ENCODE data around the gene YJEFN3.

GRCh38 chr19:19540715-19541515 lies 12.2 kb downstream of the YJEFN3 start:
- TF ChIP-seq, protein P1, sequence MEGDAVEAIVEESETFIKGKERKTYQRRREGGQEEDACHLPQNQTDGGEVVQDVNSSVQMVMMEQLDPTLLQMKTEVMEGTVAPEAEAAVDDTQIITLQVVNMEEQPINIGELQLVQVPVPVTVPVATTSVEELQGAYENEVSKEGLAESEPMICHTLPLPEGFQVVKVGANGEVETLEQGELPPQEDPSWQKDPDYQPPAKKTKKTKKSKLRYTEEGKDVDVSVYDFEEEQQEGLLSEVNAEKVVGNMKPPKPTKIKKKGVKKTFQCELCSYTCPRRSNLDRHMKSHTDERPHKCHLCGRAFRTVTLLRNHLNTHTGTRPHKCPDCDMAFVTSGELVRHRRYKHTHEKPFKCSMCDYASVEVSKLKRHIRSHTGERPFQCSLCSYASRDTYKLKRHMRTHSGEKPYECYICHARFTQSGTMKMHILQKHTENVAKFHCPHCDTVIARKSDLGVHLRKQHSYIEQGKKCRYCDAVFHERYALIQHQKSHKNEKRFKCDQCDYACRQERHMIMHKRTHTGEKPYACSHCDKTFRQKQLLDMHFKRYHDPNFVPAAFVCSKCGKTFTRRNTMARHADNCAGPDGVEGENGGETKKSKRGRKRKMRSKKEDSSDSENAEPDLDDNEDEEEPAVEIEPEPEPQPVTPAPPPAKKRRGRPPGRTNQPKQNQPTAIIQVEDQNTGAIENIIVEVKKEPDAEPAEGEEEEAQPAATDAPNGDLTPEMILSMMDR (IDR thresholded peaks at IDR 0.05 in 2 of 3, conservative IDR thresholded peaks at IDR 0.05 in 1 of 3; ENCODE audit: borderline replicate concordance in 1 of 3, insufficient read depth in 1 of 3, low read depth in 2 of 3, low read length in 2 of 3) = no peak; a peak in 1 of 6 replicates
- TF ChIP-seq SIN3A (IDR thresholded peaks at IDR 0.05; ENCODE audit: low read depth) (no peak), EGR1 (IDR thresholded peaks at IDR 0.05; ENCODE audit: low read depth) (peak; percentile 69), POLR2A (IDR thresholded peaks at IDR 0.05; ENCODE audit: borderline replicate concordance, extremely low read depth, insufficient read depth, insufficient read length) (no peak), MAX (IDR thresholded peaks at IDR 0.05) (no peak), SRF (IDR thresholded peaks at IDR 0.05; ENCODE audit: low read depth) (no peak), ATF3 (IDR thresholded peaks at IDR 0.05) (no peak), REST (IDR thresholded peaks at IDR 0.05; ENCODE audit: low read depth) (no peak), SP1 (IDR thresholded peaks at IDR 0.05; ENCODE audit: low read depth) (no peak), EZH2 (IDR thresholded peaks at IDR 0.05) (no peak), FOSL1 (IDR thresholded peaks at IDR 0.05; ENCODE audit: low read depth) (no peak)
